ENCODE data around the gene CDKN1A.

CDKN1A gene

DNA sequence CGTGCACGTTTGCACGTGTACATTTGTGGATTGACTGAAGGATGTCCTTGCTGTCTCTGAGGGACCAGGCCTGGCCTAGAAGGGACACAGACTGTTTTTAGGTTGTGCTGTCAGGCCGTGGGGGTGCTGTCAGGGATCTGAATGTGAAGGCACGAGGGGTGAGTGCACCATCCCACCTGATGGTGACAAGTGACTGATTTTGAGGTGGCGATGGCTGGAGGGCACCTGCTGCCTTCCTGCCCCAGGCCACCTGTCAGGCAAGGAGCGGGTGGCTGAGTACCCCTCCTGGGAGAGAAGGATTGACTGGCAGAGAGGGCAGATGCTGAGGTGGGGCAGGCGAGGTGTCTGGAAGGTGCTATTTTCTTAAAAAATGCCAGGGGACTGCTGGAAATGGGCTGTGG is 20.4 kb downstream of the CDKN1A start:
- TF ChIP-seq, protein P1, sequence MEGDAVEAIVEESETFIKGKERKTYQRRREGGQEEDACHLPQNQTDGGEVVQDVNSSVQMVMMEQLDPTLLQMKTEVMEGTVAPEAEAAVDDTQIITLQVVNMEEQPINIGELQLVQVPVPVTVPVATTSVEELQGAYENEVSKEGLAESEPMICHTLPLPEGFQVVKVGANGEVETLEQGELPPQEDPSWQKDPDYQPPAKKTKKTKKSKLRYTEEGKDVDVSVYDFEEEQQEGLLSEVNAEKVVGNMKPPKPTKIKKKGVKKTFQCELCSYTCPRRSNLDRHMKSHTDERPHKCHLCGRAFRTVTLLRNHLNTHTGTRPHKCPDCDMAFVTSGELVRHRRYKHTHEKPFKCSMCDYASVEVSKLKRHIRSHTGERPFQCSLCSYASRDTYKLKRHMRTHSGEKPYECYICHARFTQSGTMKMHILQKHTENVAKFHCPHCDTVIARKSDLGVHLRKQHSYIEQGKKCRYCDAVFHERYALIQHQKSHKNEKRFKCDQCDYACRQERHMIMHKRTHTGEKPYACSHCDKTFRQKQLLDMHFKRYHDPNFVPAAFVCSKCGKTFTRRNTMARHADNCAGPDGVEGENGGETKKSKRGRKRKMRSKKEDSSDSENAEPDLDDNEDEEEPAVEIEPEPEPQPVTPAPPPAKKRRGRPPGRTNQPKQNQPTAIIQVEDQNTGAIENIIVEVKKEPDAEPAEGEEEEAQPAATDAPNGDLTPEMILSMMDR (conservative IDR thresholded peaks at IDR 0.05; ENCODE audit: low read depth, low read length), result no peak
- no peak overlapping the region for H3K4me3 ChIP-seq (ENCODE audit: low read depth, low read length)
- DNase-seq (ENCODE audit: low read depth), result no peak

DNA sequence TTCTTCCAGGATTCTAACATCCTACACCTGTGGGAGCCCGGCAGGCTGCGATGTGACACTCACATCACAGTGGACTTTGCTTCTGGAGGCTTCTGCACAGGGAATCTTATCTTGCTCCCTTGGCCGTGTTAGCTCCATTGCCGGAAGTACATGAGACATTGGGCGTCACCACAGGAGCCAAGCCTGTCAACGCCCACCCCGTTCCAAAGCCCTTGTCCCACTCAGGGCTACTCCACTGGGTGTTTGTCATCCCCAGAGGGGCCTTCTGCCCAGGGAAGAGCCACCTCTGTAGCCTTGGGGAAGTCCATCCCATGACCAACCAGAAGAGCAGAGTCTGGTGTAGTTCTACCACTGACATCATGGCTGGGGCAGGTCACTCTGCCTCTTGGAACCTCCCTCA is 20.8 kb downstream of the CDKN1A start:
- DNase-seq (ENCODE audit: low read depth), result no peak
- H3K4me3 ChIP-seq (ENCODE audit: low read depth, low read length), result no peak overlapping the region
- TF ChIP-seq, protein P1 (conservative IDR thresholded peaks at IDR 0.05; ENCODE audit: low read depth, low read length), result no peak

DNA sequence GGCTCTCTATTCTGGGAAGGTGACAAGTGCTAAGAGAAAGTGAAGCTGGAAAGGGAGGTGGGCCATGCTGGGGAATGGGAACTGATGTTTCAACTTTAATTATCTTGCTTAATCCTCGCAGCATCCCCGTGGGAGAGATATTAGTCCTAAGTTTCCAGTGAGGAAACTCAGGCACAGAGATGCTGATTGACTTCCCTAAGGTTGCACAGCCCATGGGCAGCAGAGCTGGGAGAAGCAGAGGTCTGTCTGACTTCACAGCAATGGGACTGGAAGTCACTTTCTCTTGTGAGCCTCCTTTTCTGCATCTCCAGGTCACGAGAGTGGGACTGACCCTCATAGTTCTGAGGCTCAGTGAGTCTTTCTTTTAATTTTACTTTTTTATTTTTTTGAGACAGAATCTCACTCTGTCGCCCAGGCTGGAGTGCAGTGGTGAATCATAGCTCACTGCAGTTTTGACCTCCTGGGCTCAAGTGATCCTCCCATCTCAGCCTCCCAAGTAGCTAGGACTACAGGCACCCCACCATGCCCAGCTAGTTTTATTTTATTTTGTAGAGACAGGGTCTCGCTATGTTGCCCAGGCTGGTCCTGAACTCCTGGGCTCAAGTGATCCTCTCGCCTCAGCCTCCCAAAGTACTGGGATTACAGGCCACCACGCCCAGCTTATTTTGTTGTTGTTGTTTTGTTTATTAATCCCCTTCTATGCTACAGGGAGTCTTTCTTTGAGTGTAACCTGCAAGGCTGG is 21.7 kb downstream of the CDKN1A start:
- TF ChIP-seq, protein P1 (conservative IDR thresholded peaks at IDR 0.05; ENCODE audit: low read depth, low read length), result no peak
- no peak overlapping the region for H3K4me3 ChIP-seq (ENCODE audit: low read depth, low read length)
- DNase-seq (ENCODE audit: low read depth), result no peak

DNA sequence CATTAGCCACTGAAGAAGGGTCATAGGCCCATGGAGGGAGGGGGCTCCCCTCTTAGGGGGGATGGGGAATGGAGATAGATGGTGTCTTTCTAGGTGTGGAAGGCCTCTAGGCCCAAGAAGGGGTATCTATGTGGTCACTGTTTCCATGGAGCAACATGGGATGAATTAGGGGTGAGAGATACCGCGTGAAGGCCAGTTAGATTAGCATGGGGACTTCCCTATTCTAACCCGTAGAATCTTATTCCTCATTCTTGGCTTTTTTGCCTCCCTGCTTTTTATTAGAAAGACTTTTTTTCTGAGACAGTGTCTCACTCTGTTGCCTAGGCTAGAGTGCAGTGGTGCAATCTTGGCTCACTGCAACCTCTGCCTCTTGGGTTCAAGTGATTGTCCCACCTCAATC is 22.3 kb downstream of the CDKN1A start:
- H3K4me3 ChIP-seq (ENCODE audit: low read depth, low read length), result no peak overlapping the region
- TF ChIP-seq, protein P1 (conservative IDR thresholded peaks at IDR 0.05; ENCODE audit: low read depth, low read length), result no peak
- no peak for DNase-seq (ENCODE audit: low read depth)

DNA sequence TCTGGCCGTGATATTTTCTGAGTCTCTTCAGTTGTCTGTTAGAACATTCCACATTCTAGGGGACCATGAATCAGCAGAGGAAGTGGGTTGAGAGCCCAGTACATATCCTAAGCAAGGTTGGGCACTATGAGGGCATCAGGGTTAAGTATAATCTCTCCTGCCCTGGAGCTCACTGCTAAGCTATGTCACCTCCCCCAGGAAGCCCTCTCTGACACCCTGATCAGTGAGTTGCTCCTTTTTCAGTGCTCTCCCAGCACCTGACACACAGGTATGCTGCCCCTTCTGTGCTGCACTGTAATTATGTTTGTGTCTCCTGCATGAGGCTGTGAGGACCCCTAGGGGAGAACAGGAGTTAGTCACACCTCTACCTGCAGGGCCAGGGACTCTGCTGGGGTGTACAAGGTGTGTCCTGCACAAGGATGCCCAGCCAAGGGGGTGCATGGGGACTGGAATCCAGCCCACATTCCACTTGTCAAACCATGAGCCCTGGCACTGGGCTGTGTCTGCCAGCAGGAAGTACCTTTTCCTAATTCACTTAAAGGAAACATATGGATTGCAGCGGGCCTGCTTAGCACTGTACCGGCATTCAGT is 23.0 kb downstream of the CDKN1A start:
- DNase-seq (ENCODE audit: low read depth), result no peak
- TF ChIP-seq, protein P1 (conservative IDR thresholded peaks at IDR 0.05; ENCODE audit: low read depth, low read length), result no peak
- H3K4me3 ChIP-seq (ENCODE audit: low read depth, low read length), result no peak overlapping the region

DNA sequence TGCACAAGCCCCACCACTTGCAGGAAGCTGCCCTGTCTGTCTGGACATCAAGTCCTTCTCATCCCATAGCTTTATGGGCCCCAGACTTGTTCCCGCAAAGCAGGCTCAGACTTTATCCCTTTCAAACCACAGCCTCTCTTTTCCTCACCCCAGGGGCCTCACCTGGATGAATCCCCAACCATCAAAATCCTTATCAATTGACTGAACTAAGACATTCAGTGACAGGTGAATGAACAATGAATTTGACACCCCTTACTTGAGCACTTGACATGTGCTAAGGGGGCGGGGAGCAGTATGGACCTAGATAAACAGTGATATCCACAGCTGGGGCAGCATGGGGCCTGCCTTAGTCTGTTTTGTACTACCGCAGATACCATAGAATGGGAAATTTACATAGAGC is 24.1 kb downstream of the CDKN1A start:
- no peak for DNase-seq (ENCODE audit: low read depth)
- TF ChIP-seq, protein P1 (conservative IDR thresholded peaks at IDR 0.05; ENCODE audit: low read depth, low read length), result no peak
- H3K4me3 ChIP-seq (ENCODE audit: low read depth, low read length), result no peak overlapping the region

Data from choroid plexus epithelial cell (primary cell).